Measurements from ENCODE around the gene PIK3R3. TPM values are rescaled to one million over a fixed set of nuclear protein-coding genes. Genes with fewer than 3 reads are reported as not detected.

PIK3R3 gene
- total RNA-seq, 1 donor = 14.2 TPM

GRCh38 chr1:46001081-46001785 lies 131.2 kb downstream of the PIK3R3 start:
- DNase-seq (ENCODE audit: low read depth) = no peak
- no peak for TF ChIP-seq CTCF (IDR thresholded peaks at IDR 0.05; ENCODE audit: insufficient read depth, low read depth, low read length)
- no peak overlapping the region for H3K4me3 ChIP-seq (ENCODE audit: low read depth, low read length)

GRCh38 chr1:45999507-45999906 lies 132.9 kb downstream of the PIK3R3 start:
- DNase-seq (ENCODE audit: low read depth) = no peak
- no peak for TF ChIP-seq CTCF (IDR thresholded peaks at IDR 0.05; ENCODE audit: insufficient read depth, low read depth, low read length)
- H3K4me3 ChIP-seq (ENCODE audit: low read depth, low read length) = no peak overlapping the region

- no peak overlapping the region for H3K4me3 ChIP-seq (ENCODE audit: low read depth, low read length)
- no peak for DNase-seq (ENCODE audit: low read depth)
- no peak for TF ChIP-seq CTCF (IDR thresholded peaks at IDR 0.05; ENCODE audit: insufficient read depth, low read depth, low read length)
These were observed 134.3 kb downstream of the PIK3R3 start for GRCh38 chr1:45998020-45998617.

- H3K4me3 ChIP-seq (ENCODE audit: low read depth, low read length) = no peak overlapping the region
- no peak for DNase-seq (ENCODE audit: low read depth)
- no peak for TF ChIP-seq CTCF (IDR thresholded peaks at IDR 0.05; ENCODE audit: insufficient read depth, low read depth, low read length)
These were observed 137.1 kb downstream of the PIK3R3 start for GRCh38 chr1:45995298-45995697.

- no peak overlapping the region for H3K4me3 ChIP-seq (ENCODE audit: low read depth, low read length)
- no peak for TF ChIP-seq CTCF (IDR thresholded peaks at IDR 0.05; ENCODE audit: insufficient read depth, low read depth, low read length)
- no peak for DNase-seq (ENCODE audit: low read depth)
These were observed 138.0 kb downstream of the PIK3R3 start for GRCh38 chr1:45994423-45994822.

Small RNAs within 50 kb of the gene (small RNA-seq; reads per million reads assigned to genes)
- not detected for gene AL358075.3
- not detected for gene AL672043.1

Other genes starting within 250 kb of the PIK3R3 start
- gene TSPAN1, start 42.5 kb upstream of the PIK3R3 start, total RNA-seq = 0.32 and 0.43 TPM in 2 replicates
- gene P3R3URF, start 43.9 kb upstream of the PIK3R3 start, total RNA-seq = not detected in 2 replicates
- gene POMGNT1, start 65.8 kb upstream of the PIK3R3 start, total RNA-seq = 52.8 and 81.2 TPM in 2 replicates
- 3.2 and 3.9 TPM in 2 replicates for gene LURAP1, start 70.7 kb upstream of the PIK3R3 start, total RNA-seq
- 2.6 and 3.0 TPM in 2 replicates for gene RAD54L, start 115.1 kb upstream of the PIK3R3 start, total RNA-seq
- gene LRRC41, start 171.0 kb upstream of the PIK3R3 start, total RNA-seq = 106 and 123 TPM in 2 replicates
- 194 and 249 TPM in 2 replicates for gene UQCRH, start 171.1 kb upstream of the PIK3R3 start, total RNA-seq
- 11.9 and 22.9 TPM in 2 replicates for gene NSUN4, start 208.2 kb upstream of the PIK3R3 start, total RNA-seq